ENCODE measurements around the gene NIN.

DNA sequence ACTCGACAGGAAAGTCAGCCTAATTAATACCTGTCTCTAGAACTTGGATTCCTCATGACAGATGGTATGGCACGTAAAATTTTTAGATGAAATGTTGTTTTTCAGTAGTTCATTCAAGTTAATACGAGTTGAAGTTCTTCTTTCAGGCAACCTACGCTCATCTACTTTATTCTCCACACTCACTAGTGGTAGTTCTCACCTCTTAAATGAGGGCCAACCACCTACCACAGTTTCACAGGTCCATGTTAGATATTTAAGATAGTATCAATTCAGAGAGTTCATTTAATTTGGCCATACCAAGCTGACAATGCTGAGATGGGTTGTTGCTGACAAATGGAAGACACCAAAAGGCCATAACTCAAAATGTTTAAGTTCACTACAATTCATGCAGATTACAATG, 50.6 kb downstream of the NIN start:
- TF ChIP-seq EZH2 (IDR thresholded peaks at IDR 0.05): no peak
- no peak for TF ChIP-seq POLR2AphosphoS5 (IDR thresholded peaks at IDR 0.05; ENCODE audit: borderline replicate concordance, low read depth, low read length)
- TF ChIP-seq FOXP2 (optimal IDR thresholded peaks at IDR 0.05; ENCODE audit: control extremely low read depth, extremely low read length, insufficient read depth): no peak
